NCI-H526 (cell line): ENCODE data around the gene PPHLN1.

Experiments
- DNase-seq, 2 experiments: peaks; one replicate each; lab custom pipeline; 2025; lab: John Stamatoyannopoulos, UW

The PPHLN1 gene

GRCh38 chr12:42482041-42482747 is 156.2 kb downstream of the PPHLN1 start:
- DNase-seq: no peak

- peak in 1 of 2 experiments; percentile 71 for DNase-seq
These were observed 157.0 kb downstream of the PPHLN1 start for GRCh38 chr12:42482748-42483520.

- DNase-seq: no peak
These were observed 157.5 kb downstream of the PPHLN1 start for GRCh38 chr12:42483521-42483790.

GRCh38 chr12:42484996-42485395 is 159.0 kb downstream of the PPHLN1 start:
- DNase-seq: no peak

GRCh38 chr12:42485823-42486222 is 159.9 kb downstream of the PPHLN1 start:
- no peak for DNase-seq

GRCh38 chr12:42486407-42486806 is 160.4 kb downstream of the PPHLN1 start:
- DNase-seq: no peak

- DNase-seq: no peak
These were observed 164.4 kb downstream of the PPHLN1 start for GRCh38 chr12:42490261-42490842.
